22Rv1 (cell line): ENCODE results near the gene PLPPR5.

Experiments
- H3K27ac ChIP-seq: fragments of 450-650 bp; 2 replicates; pipeline ENCODE4 v1.5.1; 2017
- CTCF ChIP-seq: fragments of 450-650 bp; IDR thresholded peaks from 2 replicates; pipeline ENCODE4 v1.5.1; 2017; ENCODE audit warnings: mild to moderate bottlenecking
- ZFX ChIP-seq: fragments of 450-650 bp; IDR thresholded peaks from 2 replicates; pipeline ENCODE4 v1.6.1; 2017; ENCODE audit warnings: antibody characterized with exemption, borderline replicate concordance

Gene PLPPR5

GRCh38 chr1:98860329-98860728, 144.3 kb downstream of the PLPPR5 start:
- no peak for TF ChIP-seq CTCF
- TF ChIP-seq ZFX = no peak
- H3K27ac ChIP-seq = no peak overlapping the region

GRCh38 chr1:98854137-98854536, 150.5 kb downstream of the PLPPR5 start:
- no peak overlapping the region for H3K27ac ChIP-seq
- TF ChIP-seq ZFX = no peak
- TF ChIP-seq CTCF = no peak

- no peak for TF ChIP-seq CTCF
- no peak for TF ChIP-seq ZFX
- H3K27ac ChIP-seq = no peak overlapping the region
Measured at GRCh38 chr1:98849969-98850636, 154.6 kb downstream of the PLPPR5 start.

- H3K27ac ChIP-seq = no peak overlapping the region
- TF ChIP-seq ZFX = no peak
- no peak for TF ChIP-seq CTCF
Measured at GRCh38 chr1:98842241-98842640, 162.4 kb downstream of the PLPPR5 start.
